A549 treated with AZD2906 at 1 μM for 4 hours (cell line): ENCODE measurements around the gene COG7. TPM values are rescaled to one million over a fixed set of nuclear protein-coding genes. Genes with fewer than 3 reads are reported as not detected.

ENCODE experiments used
- total RNA-seq: library from RNA; stranded (reverse); fragments of 200-300 nt; extraction: Qiagen RNA extraction; gene quantifications from 5 replicates; pipeline ENCODE4 v1.2.3, GENCODE V29; 2022

The COG7 gene
- total RNA-seq: 15.3 to 18.6 TPM (median 17.9 TPM) in 5 replicates

DNA sequence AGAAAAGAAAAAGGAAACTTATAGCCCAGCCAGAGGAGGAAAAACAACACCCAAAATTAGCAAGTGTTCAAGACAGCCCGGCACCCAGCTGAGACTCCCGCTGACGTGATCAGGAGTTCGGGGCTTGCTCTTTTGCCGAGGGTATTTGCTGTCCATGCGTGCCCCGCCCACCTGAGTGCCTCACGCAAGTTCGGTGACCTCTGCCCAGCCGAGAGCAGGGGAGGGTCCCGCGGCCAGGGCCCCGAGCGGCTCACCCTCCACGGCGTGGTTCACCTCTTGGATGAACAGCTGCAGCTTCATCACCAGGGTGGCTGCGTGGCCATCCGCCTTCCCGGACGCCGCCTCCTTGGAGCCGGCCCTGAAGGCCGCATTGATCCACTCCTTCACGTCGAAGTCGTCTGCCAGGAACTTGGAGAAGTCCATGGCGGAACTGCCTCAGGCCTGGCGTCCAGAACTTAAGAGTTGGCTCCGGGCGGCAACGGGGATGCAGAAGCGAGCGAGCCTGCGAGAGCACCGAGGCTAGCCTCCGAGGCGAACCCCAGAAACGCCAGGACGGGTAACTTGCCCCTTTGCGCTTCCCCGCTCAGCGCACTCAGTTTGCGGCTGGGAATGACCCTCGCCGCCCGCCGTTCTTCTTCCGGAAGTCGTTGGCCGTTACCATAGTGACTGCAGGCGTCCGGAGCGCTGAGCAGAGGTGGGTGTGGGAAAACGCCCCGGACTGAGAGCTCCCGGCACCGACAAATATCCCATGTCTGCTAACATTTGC lies at the start of gene COG7:
Gene COG7 (minus strand): TSS at position 618 of the 766 bp plus-strand sequence. CDS start 195 bp downstream, at position 423.

Other genes with a start within 250 kb of the COG7 start
- gene SCNN1B, start 150.9 kb downstream of the COG7 start, total RNA-seq: 0.52 to 0.88 TPM (median 0.69 TPM) in 5 replicates
- 24.6 to 29.8 TPM (median 26.3 TPM) in 5 replicates for gene GGA2, start 57.3 kb upstream of the COG7 start, total RNA-seq
- 21.6 to 31.5 TPM (median 29.4 TPM) in 5 replicates for gene EARS2, start 104.2 kb upstream of the COG7 start, total RNA-seq
- gene UBFD1, start 104.5 kb upstream of the COG7 start, total RNA-seq: 41.8 to 52.1 TPM (median 47.4 TPM) in 5 replicates
- 154 to 196 TPM (median 176 TPM) in 5 replicates for gene NDUFAB1, start 143.1 kb upstream of the COG7 start, total RNA-seq
- gene PALB2, start 188.1 kb upstream of the COG7 start, total RNA-seq: 11.0 to 12.1 TPM (median 11.9 TPM) in 5 replicates
- gene DCTN5, start 188.3 kb upstream of the COG7 start, total RNA-seq: 67.7 to 74.0 TPM (median 68.7 TPM) in 5 replicates
- gene PLK1, start 225.7 kb upstream of the COG7 start, total RNA-seq: 143 to 166 TPM (median 159 TPM) in 5 replicates